ENCODE data around the gene RNASE13. TPM values are rescaled to one million over a fixed set of nuclear protein-coding genes. Genes with fewer than 3 reads are reported as not detected.

Gene RNASE13
- total RNA-seq, 1 donor from 2014 or later, result not detected

GRCh38 chr14:21038441-21039422, 4.1 kb upstream of the RNASE13 start:
- TF ChIP-seq CTCF (IDR thresholded peaks at IDR 0.05; ENCODE audit: insufficient read depth, low read length, severe bottlenecking), result no peak
- Histone ChIP-seq H3K27me3 (ENCODE audit: control insufficient read depth, insufficient read depth, low read length) (no peaks in the 10 kb centered on the region), H3K36me3 (ENCODE audit: control insufficient read depth, insufficient read depth, low read length) (no peaks in the 10 kb centered on the region), H3K4me3 (ENCODE audit: low read depth, low read length) (no peak overlapping the region)
- FAIRE-seq, result no peak
- DNase-seq (ENCODE audit: low read depth), result peak; percentile 50

- peaks cover 2% of the 10 kb centered on the region for H3K27me3 ChIP-seq (ENCODE audit: control insufficient read depth, insufficient read depth, low read length)
- FAIRE-seq (no peak), DNase-seq (ENCODE audit: low read depth) (no peak)
- H3K36me3 ChIP-seq (ENCODE audit: control insufficient read depth, insufficient read depth, low read length), result no peaks in the 10 kb centered on the region
- H3K4me3 ChIP-seq (ENCODE audit: low read depth, low read length), result no peak overlapping the region
- no peak for TF ChIP-seq CTCF (IDR thresholded peaks at IDR 0.05; ENCODE audit: insufficient read depth, low read length, severe bottlenecking)
These were observed 2.5 kb upstream of the RNASE13 start for GRCh38 chr14:21037156-21037555.

- H3K36me3 ChIP-seq (ENCODE audit: control insufficient read depth, insufficient read depth, low read length), result no peaks in the 10 kb centered on the region
- H3K27me3 ChIP-seq (ENCODE audit: control insufficient read depth, insufficient read depth, low read length), result peaks cover 2% of the 10 kb centered on the region
- TF ChIP-seq CTCF (IDR thresholded peaks at IDR 0.05; ENCODE audit: insufficient read depth, low read length, severe bottlenecking), result no peak
- FAIRE-seq (no peak), DNase-seq (ENCODE audit: low read depth) (no peak)
- H3K4me3 ChIP-seq (ENCODE audit: low read depth, low read length), result no peak overlapping the region
These were observed 2.1 kb upstream of the RNASE13 start for GRCh38 chr14:21036751-21037150.

GRCh38 chr14:21033133-21033698, 1.4 kb downstream of the RNASE13 start:
- Histone ChIP-seq H3K36me3 (ENCODE audit: control insufficient read depth, insufficient read depth, low read length) (no peaks in the 10 kb centered on the region), H3K27me3 (ENCODE audit: control insufficient read depth, insufficient read depth, low read length) (peaks cover 2% of the 10 kb centered on the region), H3K4me3 (ENCODE audit: low read depth, low read length) (no peak overlapping the region)
- DNase-seq (ENCODE audit: low read depth) (no peak), FAIRE-seq (no peak)
- no peak for TF ChIP-seq CTCF (IDR thresholded peaks at IDR 0.05; ENCODE audit: insufficient read depth, low read length, severe bottlenecking)

GRCh38 chr14:21032326-21033132, 2.1 kb downstream of the RNASE13 start:
- TF ChIP-seq CTCF (IDR thresholded peaks at IDR 0.05; ENCODE audit: insufficient read depth, low read length, severe bottlenecking), result no peak
- FAIRE-seq (no peak), DNase-seq (ENCODE audit: low read depth) (no peak)

More at GRCh38 chr14:21032326-21033132, 2.1 kb downstream of the RNASE13 start:
- Histone ChIP-seq H3K4me3 (ENCODE audit: low read depth, low read length) (no peak overlapping the region), H3K36me3 (ENCODE audit: control insufficient read depth, insufficient read depth, low read length) (no peaks in the 10 kb centered on the region), H3K27me3 (ENCODE audit: control insufficient read depth, insufficient read depth, low read length) (peaks cover 2% of the 10 kb centered on the region)

All from bronchial epithelial cell (primary cell).